GM12878 (cell line): ENCODE data around the gene RFX3. TPM values are rescaled to one million over a fixed set of nuclear protein-coding genes. Genes with fewer than 3 reads are reported as not detected.

Experiments used
- ATAC-seq: fragments of 200-7000 bp; cut with Tn5 transposase; 3 replicates; pipeline ENCODE4 v1.9.1; 2020; ENCODE audit warnings: mild to moderate bottlenecking, moderate library complexity
- BruUV-seq: library from RNA; stranded (reverse); fragments of 400-500 nt; replicated peaks from 2 replicates; lab custom pipeline; 2021; lab: Mats Ljungman, UMichigan
- CTCF ChIA-PET: fragments of 300-600 bp; sonication (Branson Sonifier 250); formaldehyde crosslinking; extraction: SDS; loops from one replicate; lab custom pipeline; 2021; ENCODE audit warnings: inconsistent platforms; lab: Yijun Ruan, JAX
- POLR2A ChIA-PET: fragments of 350-600 bp; formaldehyde crosslinking; extraction: SDS; loops from one replicate; lab custom pipeline; 2021; ENCODE audit warnings: inconsistent platforms; lab: Charles Lee
- RAD21 ChIA-PET: fragments of 300-600 bp; sonication (Branson Sonifier 250); formaldehyde crosslinking; loops from one replicate; lab custom pipeline; 2023; ENCODE audit warnings: antibody characterized with exemption; ENCODE audit not compliant: unreplicated experiment; lab: Charles Lee
- SMC1A ChIA-PET: fragments of 300-600 bp; sonication (Branson Sonifier 250); formaldehyde crosslinking; loops from one replicate; lab custom pipeline; 2023; ENCODE audit not compliant: unreplicated experiment, uncharacterized antibody; lab: Charles Lee
- DNase-seq: peaks from one replicate; pipeline ENCODE4 v3.0.0-alpha.2; 2011; ENCODE audit warnings: low read depth, low spot score
- FAIRE-seq: peaks from 3 replicates; lab custom pipeline; 2011; peaks lifted over from hg19 to GRCh38; lab: Jason Lieb, UNC
- H2AFZ ChIP-seq: 2 replicates; pipeline ENCODE4 v1.6.0; 2011; ENCODE audit warnings: low read depth, low read length, control low read depth; ENCODE audit not compliant: control insufficient read depth
- H3K27ac ChIP-seq: 2 replicates; pipeline ENCODE4 v1.5.1; 2011; ENCODE audit warnings: control low read depth; ENCODE audit not compliant: control insufficient read depth, insufficient read depth
- H3K27me3 ChIP-seq, 2 experiments: replicated peaks in 1 of 2; 2 replicates each; pipeline versions ENCODE4 v1.6.0 to v1.6.1; 2011; ENCODE audit warnings: low read length in 1 of 2; ENCODE audit not compliant: control insufficient read depth in 2 of 2, insufficient read depth in 2 of 2
- H3K36me3 ChIP-seq, 2 experiments: 2 replicates each; pipeline ENCODE4 v1.5.1; 2011; ENCODE audit warnings: low read length in 1 of 2; ENCODE audit not compliant: control insufficient read depth in 2 of 2, insufficient read depth in 2 of 2
- H3K4me1 ChIP-seq: 2 replicates; pipeline ENCODE4 v1.6.1; 2011; ENCODE audit warnings: mild to moderate bottlenecking, low read length, moderate library complexity, mixed read lengths; ENCODE audit not compliant: control insufficient read depth, insufficient read depth
- H3K4me2 ChIP-seq: 2 replicates; pipeline ENCODE4 v1.6.0; 2011; ENCODE audit warnings: control low read depth; ENCODE audit not compliant: control insufficient read depth, insufficient read depth
- H3K4me3 ChIP-seq: fragments of 200-600 bp; sonication (generic); 2 replicates; pipeline ENCODE4 v1.5.1; 2016
- H3K79me2 ChIP-seq: 2 replicates; pipeline ENCODE4 v1.6.0; 2011; ENCODE audit warnings: low read length; ENCODE audit not compliant: control insufficient read depth, insufficient read depth
- H3K9ac ChIP-seq: 2 replicates; pipeline ENCODE4 v1.8.0; 2011; ENCODE audit warnings: low read length, control low read depth, mixed read lengths; ENCODE audit not compliant: control insufficient read depth, insufficient read depth
- H3K9me3 ChIP-seq: replicated peaks from 3 replicates; pipeline ENCODE4 v1.5.1; 2011; ENCODE audit warnings: mild to moderate bottlenecking, low read length; ENCODE audit not compliant: control insufficient read depth, insufficient read depth
- H4K20me1 ChIP-seq: 2 replicates; pipeline ENCODE4 v1.6.0; 2011; ENCODE audit not compliant: control insufficient read depth, insufficient read depth
- CBFB ChIP-seq: IDR thresholded peaks from 2 replicates; pipeline ENCODE4 v1.6.1; 2016; ENCODE audit warnings: antibody characterized with exemption, low read depth
- EED ChIP-seq: sonication (generic); IDR thresholded peaks from 2 replicates; pipeline ENCODE4 v1.6.1; 2016; ENCODE audit warnings: antibody characterized with exemption, low read depth
- HDGF ChIP-seq: fragments of 450-650 bp; IDR thresholded peaks from 2 replicates; pipeline ENCODE4 v1.6.1; 2016; ENCODE audit warnings: antibody characterized with exemption
- NFXL1 ChIP-seq: fragments of 450-650 bp; IDR thresholded peaks from 2 replicates; pipeline ENCODE4 v1.6.1; 2017; ENCODE audit warnings: antibody characterized with exemption, mild to moderate bottlenecking, borderline replicate concordance
- USF1 ChIP-seq: IDR thresholded peaks from 2 replicates; pipeline ENCODE4 v1.6.1; 2011; ENCODE audit warnings: borderline replicate concordance, low read depth, mild to moderate bottlenecking, moderate library complexity, mixed read lengths, low read length; ENCODE audit not compliant: insufficient read depth; ENCODE audit errors: extremely low read length
- YY1 ChIP-seq: IDR thresholded peaks from 2 replicates; pipeline ENCODE4 v1.6.1; 2011; ENCODE audit warnings: low read depth, mild to moderate bottlenecking, low read length
- WGBS: methylation state at CpG from one replicate; pipeline ENCODE4 v1.1.6; 2016; ENCODE audit warnings: low lambda C conversion rate; ENCODE audit not compliant: insufficient replicate concordance, insufficient coverage; ENCODE audit errors: missing lambda C conversion rate; 5-methylcytosine and 5-hydroxymethylcytosine counted together
- in situ Hi-C: fragments of 300-500 bp; cut with MboI; formaldehyde crosslinking; loops from 9 replicates; pipeline ENCODE4 v1.14.3; 2018; ENCODE audit warnings: mixed read lengths
- intact Hi-C: fragments of 100-400 bp; cut with micrococcal nuclease; formaldehyde crosslinking; loops from one replicate; pipeline ENCODE4 v1.14.2; 2022; ENCODE audit not compliant: unreplicated experiment
- polyA plus RNA-seq, 11 experiments: library from polyadenylated mRNA; depleted of rRNA in 4 of 11; unstranded in 6 of 11; stranded (reverse) in 5 of 11; fragments of >200 nt; fragmentation: Nextera tagmentation in 4 of 11; fragmentation: Illumina TruSeq in 1 of 11; extraction: Ambion mirVana in 4 of 11; extraction: Trizol in 1 of 11; gene quantifications; 1 replicate in 1 of 11; 2 replicates in 10 of 11; pipeline versions ENCODE4 v1.2.1 to v1.2.3, GENCODE V29; 2011 to 2016; ENCODE audit warnings: inconsistent platforms in 2 of 11, missing spikeins in 2 of 11, low read depth in 1 of 11
- total RNA-seq, 4 experiments: library from RNA; depleted of rRNA in 3 of 4; stranded (reverse); fragments of >200 nt in 3 of 4; fragmentation: Illumina TruSeq in 1 of 4; extraction: Trizol in 1 of 4; gene quantifications; 2 replicates each; pipeline versions ENCODE4 v1.2.1 to v1.2.3, GENCODE V29; 2013 to 2021

Gene RFX3
- total and polyA plus RNA-seq, 10 of the 15 experiments (the other 5 are each of a cell fraction or from before 2014, with no cell fraction given): 1.2 to 26.4 (median 6.7) TPM

GRCh38 chr9:3191715-3192114 is 334.1 kb downstream of the RFX3 start:
- BruUV-seq: no TSS peak
- Histone ChIP-seq H2AFZ (no peak overlapping the region), H3K79me2 (no peaks in the 10 kb centered on the region), H3K9ac (no peak overlapping the region), H3K4me1 (no peaks in the 10 kb centered on the region), H4K20me1 (no peaks in the 10 kb centered on the region), H3K27ac (no peak overlapping the region), H3K4me3 (no peak overlapping the region), H3K4me2 (no peak overlapping the region), H3K9me3 (no peaks in the 10 kb centered on the region), H3K36me3 (no peaks in the 10 kb centered on the region), H3K27me3 (no peaks in the 10 kb centered on the region)
- TF ChIP-seq NFXL1: no peak
- TF ChIP-seq CBFB: no peak
- no peak for TF ChIP-seq HDGF
- no peak for TF ChIP-seq USF1
- no peak for TF ChIP-seq YY1
- no peak for TF ChIP-seq EED
- no peak for ATAC-seq
- intact Hi-C loops: no loop called here
- 8% methylated on average over 5 of the region's 5 CpGs for WGBS
- ChIA-PET SMC1A (interaction anchor here (1.5 kb wide), 1 partner anchor 13 kb away, joined by 3 read pairs; no protein-coding TSS in a partner anchor), RAD21 (interaction anchor here (1.2 kb wide), 1 partner anchor 334 kb away, joined by 4 read pairs; no protein-coding TSS in a partner anchor), POLR2A (no interaction called here), CTCF (interaction anchor here (1.3 kb wide), 2 partner anchors 10 to 249 kb away, joined by 3 read pairs; no protein-coding TSS in a partner anchor)
- in situ Hi-C loops: no loop called here
- no peak for DNase-seq
- no peak for FAIRE-seq
